ENCODE data around the gene ARID1B.

Gene ARID1B

DNA sequence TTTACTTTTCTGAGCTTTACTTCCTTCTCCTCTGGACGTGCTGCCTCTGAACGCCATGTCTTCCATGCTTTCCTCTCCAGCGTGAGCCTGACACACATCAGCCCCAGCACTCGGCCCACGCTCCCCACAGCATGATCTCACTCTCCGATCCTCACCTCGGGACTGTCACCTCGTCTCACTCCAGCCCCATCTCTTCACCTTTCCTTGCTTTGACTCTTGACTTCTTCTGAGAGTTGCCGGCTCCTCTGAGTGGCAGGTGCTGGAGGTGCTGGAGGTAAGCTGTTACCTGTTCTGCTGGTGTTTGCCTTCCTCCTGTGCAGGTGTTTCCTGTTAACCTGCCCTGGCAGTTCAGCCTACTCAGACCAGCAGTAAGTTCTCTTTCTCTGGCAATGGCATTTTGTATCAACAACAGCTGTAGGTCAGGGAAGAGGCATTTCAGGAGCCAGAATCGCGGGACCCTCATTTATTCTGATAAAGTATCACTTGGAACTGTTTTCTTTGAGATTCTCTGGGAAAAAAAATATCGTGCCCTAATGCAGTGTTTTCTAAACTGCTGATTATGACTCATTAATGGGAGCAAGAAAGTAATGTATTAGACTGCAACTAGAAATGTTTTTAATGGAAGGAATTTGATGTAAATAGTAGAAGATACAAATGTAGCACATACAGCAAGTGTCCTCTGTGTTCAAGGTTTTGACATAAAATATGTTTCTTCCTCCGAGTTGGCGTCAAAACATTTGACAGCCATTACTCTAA, 106.5 kb downstream of the ARID1B start:
- no peak for DNase-seq

DNA sequence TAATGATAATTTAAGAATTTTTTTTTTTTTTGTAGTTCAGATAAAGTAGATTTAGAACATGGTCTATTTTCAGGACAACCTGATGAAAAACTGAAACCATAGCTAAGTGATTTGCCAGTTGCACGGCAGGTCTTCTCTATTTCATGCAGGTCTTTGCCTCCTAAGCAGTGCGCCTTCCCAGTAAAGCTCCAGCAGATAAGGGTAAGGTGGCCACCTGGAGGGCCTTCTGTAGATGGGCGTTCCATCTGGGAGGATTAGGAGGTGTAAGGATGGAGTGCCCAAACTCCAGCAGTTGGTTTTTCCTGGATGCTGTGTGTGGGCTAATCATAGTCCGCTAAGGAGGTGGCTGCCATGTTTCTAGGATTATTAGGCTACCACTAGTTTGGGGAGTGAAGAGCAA, 107.1 kb downstream of the ARID1B start:
- DNase-seq: no peak

DNA sequence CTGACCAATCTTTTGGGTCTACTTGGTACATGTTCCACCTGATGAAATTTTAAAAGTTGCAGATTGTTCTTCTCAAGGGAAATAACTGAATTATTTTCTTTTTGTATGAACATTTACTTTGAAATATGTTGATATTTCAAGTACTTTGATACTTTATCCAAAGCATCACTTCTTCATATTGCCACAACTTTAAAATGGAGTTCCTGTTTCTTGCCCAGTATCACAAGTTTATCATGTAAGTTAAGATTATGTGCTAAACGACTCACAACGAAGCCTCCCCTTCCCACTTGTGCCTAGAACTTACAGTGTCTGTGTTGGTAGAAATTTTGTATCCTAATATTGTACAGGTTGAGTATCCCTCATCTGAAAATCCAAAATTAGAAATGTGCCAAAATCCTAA, 108.4 kb downstream of the ARID1B start:
- no peak for DNase-seq

DNA sequence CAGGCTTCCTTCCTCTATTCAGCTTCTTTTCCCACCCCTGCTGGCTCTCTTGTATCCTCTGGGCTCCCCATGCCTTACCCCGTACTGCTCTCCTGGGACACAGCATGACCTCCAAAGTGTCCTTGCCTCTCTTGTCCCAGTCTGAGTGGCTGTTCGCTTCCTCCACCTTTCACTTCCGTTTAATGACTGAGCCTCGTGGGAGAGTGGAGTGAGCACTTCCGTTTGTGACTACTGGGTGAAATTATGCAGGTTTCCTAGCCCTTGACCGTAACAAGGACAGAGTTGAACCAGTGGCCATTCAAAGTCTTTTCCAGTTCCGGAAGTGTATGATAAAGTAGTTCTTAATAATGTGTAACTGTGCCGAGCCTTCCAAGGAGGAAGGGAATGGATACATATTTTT, 109.2 kb downstream of the ARID1B start:
- no peak for DNase-seq

DNA sequence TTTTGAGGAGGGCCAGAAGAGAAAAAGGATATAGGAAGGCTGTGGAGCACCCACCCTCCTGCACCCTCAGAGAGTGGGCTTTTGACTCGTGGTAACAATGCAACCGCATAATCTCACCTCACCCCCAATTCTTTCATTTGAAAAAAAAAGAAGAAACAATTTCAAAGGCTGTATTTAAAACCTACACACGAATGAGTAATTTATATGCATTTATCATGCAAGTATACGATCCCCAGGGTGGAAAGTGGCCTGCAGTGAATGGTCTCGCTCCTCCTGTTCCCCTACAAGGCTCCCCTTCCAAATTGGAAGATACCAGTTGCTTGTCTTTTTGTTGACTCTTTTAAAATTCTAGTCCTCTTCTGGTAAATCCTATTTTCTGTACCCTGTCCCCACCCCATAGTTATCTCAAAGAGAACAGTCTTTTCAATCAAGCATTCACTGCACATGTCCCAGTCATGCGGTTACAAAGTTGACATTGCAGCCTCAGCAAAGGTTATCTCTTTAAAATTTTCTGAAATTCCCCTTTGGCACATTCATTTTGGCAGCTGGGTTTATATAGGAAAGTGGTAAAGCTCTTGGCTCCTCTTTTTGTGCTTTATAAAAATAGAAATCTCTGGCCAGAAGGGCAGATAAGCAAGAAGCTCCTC, 110.6 kb downstream of the ARID1B start:
- no peak for DNase-seq

DNA sequence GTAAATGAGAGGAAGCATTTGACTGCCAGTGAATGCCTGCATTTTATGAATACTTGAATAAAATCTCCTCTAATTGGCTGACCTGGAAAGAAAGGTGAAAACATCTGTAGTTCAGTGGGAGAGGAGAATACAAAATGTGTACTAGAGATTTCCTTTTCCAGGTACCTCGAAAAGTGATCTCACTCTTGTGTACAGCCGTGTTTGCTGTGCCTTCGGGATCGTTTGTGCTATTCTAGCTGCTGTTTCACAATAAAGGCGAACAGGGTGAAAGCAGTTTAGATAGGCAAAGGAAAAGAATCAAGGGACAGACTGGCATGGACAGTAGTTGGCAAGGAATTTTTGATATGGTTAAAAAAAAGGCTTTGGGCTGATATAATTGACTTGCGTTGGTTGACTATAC, 112.3 kb downstream of the ARID1B start:
- DNase-seq: no peak

DNA sequence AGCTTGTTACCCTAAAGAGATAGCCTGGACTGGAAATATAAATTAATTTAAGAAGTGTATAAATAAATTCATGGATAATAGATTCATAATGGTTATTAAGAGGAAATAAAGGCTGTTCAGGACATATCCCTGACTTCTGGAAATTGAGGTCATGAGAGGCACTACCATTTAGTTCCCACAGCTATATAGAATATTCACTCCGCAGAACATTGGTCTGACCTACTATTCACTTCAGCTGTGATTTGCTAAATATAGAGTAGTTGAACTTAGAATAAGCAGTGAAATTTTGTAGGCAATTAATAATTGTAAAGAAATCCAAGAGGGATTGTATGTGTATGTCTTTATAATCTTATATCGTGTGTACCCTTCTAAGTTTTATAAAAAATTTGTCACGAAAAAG, 112.8 kb downstream of the ARID1B start:
- no peak for DNase-seq

DNA sequence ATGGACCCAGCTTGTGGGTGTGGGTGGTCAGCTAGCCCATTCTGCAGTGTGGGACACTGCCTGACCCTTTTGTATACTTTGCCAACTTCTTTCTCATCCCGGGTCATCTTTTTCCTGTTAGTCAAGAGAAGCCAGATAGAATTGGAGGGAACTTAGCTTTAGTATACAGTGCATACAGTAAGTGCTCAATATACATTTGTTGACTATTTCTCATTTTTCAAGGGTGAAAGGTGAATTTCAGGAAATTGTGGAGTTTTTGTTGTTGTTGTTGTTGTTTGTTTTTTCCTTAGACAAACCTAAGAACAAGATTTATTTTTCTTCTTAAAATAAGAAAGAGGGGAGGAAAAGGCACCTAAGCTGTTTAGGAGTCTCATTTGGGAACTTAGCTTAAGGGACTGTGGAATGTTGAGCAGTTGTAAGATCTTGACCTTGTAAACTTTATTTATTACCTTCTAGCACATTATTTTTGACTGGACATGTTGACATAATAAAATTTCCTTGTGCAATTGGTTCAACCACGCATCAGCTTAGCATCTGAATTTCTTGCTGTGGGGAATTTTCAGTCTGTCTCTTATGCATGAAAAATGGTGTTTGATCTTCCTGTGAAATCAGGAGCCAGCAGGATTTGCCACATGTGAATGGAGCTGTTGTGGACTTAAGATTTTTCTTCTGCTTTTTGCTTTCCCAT, 113.6 kb downstream of the ARID1B start:
- DNase-seq: no peak

DNA sequence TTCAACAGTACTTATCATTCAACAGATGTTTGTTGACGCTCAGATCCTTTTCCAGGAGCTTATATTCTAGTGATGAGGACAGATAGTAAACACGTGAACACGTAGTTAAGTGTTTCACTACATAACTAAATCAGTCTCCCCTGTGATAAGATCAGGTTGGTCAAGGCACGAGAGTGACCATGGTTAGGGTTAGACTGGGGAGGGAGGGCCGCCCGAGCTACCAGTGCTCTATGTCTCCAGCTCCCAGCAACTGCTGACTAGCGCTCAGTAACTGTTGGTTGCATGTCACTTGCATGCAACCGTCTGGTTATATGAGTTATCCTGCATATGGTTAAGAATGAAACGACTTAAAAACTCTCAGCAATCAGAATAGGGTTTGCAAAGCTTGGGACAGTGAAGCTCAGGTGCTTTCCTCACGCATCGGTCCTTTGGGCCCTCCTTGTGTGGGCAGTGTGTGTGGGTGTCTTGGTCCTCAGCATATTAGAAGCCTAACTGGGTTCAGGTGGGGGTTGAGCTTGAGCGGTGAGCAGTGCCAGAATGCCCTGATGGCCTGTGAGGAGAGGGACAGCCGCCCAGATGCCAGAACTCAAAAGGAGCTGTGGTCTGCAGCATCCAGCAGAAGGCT, 120.8 kb downstream of the ARID1B start:
- DNase-seq: no peak

DNA sequence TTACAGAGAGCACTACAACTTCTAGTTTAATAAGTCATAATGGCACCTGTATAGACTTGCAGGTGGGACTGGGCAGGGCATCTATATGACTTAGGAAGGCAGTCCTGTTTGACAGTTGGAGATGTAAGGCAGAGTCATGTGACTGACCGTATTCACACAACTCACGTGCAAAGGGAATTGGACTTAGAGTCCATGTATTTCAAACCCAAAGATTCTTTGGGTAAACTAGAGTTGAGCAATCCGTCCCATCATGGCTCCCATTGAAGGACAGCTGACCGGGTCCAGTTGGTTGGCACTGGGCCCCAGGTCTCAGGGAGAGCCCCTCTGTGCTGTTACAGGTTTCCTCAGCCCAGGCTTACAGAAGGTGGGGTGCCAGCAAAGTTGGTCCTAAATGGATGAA, 121.9 kb downstream of the ARID1B start:
- no peak for DNase-seq

DNA sequence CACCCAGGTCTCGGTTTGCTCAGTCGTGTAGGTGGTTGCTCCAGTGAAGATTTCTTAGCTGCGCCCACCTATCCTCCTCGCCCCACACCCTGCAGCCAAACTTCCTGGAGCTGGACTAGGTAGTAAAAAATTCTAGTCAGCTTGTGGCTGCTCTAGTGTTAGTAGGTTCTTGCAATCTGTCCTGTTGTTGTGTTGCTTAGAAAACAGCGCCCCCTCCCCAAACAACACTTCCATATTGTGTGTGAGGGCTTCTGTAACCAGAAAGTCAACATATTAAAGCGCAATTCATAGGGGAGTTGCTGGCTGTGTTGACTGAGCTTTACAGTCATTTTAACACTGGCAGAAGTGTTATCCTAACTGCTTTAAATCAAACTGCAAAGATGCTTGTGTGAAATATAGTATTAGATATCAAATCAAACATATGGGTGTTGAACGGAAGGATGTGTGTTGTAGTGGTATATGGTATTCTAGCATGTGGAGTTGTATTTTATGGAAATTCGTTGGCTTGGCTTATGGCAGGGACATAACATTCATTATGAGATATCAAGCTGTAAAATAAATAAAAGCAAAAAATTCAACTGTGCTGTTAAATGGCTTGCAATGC, 122.5 kb downstream of the ARID1B start:
- no peak for DNase-seq

DNA sequence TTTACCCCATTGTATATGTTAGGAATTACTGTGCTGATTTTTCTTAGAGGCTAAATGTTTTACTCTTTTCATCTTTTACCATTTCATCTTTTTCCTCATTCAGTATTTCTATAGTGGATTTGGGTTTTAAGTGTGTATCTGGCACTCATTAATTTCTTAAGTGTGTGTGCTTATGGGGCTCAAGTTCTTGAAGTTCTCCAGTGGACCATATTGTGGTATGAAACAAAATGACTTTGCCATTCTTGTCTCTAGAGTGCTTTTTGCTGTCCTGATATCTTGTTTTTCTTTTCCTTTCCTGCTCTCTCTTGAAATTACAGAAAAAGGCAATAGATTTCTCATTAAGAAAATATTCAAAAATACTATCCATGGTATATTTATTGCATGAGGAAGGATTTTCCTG, 123.1 kb downstream of the ARID1B start:
- DNase-seq: no peak

DNA sequence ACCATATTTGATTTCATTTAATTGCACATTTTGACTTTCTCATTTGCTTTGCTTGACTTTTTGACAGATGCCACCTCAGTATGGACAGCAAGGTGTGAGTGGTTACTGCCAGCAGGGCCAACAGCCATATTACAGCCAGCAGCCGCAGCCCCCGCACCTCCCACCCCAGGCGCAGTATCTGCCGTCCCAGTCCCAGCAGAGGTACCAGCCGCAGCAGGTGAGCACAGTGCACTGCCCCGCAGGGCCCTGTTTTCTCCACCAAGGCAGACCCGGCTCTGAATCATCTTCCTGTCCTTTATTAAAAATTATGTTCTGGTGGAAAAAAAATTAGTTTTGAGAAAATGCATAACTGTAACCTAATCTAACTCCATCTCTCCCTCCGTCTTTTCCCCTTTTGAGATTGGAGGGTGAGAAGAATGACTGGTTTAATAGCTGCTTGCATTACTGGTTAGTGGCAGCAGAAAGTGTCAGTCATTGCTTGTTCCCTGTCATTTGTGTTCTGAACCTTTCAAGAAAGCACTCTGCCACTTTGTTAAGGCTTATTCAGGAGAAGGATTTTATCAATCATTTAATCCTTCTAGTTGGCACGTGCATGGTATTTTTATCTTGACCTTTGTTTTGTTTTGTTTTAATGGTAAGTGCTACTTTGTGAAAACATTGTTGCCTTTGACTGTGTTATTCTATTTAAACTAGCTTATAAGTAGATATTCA, 124.3 kb downstream of the ARID1B start:
- DNase-seq: no peak

DNA sequence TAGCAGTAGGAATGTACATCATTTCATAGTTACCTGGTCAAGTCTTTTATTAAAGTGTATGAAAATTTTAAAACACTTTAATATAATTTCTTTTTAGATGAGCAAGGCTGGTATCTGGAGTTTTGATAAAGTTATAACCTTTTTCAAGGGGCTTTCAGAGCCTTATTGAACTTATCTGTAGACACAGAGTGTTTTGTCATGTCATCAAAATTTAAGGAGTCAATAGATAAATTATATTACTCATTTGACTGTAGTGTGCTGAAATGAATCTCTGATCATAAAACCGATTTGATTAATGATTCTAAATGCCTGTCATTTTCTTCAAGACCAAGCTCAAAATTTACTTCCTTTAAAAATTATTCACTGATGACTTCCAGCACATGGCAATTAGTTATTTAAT, 125.6 kb downstream of the ARID1B start:
- no peak for DNase-seq

DNA sequence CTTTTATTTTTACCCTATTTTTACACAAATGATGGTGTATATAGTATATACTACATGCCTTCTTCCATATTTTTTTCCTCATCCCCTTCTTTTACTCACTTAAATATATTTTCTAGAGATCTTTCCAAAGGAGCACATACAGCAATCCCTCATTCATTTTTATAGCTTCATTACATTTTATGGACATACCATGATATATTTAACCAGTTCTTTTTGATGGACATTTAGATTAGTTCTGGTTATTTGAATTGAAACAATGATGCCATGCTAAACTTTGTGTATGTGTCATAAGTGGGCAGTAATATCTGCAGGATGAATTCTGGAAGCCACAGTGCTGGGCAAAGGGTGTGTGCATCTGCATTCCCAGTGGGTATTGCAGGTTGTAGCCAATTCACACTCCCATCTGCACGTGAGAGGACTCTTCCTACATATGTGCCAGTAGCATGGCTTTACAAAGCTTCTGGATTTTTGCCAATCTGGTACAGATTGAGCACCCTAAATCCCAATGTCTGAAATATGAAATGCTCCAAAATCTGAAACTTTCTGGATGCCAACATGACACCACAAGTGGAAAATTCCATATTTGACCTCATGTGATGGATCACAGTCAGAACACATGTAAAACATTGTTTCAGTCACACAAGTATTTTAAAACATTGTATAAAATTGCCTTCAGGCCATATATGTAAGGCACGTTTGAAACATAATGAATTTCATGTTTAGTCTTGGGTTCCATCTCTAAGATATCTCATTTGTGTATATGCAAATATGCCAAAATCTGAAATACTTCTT, 127.2 kb downstream of the ARID1B start:
- no peak for DNase-seq

DNA sequence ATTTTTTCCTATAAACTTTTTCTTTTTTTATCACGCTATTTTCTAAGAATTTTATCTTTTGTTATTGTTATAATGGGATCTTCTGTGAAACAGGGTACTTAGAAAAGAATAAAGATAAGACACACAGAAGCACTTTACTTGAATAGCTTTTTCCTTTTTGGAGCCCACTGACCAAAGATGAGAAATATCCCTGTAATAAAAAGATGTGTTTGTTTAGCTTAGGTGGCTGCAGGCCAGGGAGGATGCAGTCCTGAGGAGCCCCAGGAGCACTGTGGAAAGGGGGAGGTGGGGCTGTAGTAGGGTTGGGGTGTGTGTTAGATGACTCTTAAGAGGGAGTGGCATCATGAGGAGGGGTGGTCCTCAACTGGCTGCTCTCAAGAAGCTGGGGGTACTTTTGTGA, 128.6 kb downstream of the ARID1B start:
- no peak for DNase-seq

DNA sequence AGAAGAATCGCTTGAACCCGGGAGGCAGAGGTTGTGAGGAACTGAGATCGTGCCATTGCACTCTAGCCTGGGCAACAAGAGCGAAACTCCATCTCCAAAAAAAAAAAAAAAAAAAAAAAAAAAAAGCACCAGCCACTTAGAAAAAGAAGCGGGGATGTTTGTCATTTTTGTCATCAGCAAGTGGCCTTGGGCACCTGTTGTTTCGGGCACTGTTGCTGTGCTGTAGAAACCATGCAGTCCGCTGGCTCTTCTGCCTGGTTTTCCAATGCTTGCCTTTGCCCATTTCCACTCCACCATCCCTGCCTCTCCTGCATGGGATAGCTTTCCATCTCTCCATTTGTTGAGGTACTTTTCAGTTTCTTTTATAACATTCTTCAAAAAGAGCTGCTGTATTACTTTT, 129.3 kb downstream of the ARID1B start:
- DNase-seq: no peak

DNA sequence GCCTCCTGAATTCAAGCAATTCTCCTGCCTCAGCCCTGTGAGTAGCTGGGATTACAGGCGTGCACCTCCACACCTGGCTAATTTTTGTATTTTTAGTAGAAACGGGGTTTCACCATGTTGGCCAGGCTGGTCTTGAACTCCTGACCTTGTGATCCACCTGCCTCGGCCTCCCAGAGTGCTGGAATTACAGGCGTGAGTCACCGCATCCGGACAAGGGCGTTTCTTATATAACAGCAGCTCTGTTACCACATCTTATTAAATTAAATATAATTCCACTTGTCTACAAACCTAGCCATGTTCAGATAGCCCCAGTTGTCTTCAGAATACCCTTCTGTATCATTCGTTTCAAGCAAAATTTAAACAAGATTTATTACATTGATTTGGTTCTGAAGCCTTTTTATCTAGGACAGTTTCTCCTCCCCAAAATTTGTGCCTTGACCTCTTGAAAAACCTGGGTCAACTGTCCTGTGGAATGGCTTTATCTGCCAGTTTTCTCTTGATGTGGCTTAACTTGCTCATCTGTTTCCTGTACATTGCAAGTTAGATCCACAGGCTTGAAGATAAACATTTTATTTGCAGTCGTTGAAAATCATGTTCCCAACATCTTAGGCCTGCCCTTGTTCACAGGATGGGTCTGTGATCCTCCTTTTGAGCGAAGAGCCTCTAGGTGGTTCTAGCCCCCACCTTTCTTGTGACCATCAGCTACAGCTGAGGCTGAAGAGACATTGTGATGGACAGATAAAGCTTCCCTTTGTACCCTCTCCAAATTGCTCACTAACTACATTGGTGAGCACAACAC, 132.2 kb downstream of the ARID1B start:
- no peak for DNase-seq

DNA sequence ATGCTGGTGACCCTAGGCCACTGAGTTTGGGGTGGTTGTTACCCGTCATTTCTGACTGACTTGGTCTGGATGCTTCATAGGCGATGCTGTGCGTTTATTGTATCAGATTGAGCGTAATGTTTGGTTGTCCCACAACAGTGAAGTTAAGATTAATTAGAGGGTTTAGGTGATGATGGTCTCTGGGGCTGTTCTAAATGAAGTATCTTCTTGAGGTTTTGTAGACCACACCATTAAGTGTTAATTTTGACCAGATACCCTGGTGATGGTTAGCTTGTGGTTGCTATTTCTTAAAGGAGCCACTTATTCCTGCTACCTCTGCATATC, 132.8 kb downstream of the ARID1B start:
- DNase-seq: no peak

DNA sequence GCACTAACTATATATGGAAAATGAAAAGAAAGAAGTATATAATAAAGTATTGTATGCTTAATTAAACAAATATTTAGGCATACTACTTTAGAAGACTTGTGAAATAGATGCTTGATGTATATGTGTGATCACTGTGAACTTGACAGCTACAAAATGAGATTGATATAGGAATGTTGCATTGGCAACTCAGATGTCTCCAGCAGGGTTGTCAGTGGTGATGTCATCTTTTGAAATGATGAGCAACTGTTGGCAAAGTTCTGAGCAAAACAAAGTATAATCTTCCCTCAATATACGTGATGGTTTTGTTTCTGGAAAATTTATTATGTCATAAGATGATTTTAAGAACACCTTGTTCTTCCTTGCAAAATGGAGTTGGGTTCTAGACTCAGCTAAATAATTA, 133.8 kb downstream of the ARID1B start:
- no peak for DNase-seq

DNA sequence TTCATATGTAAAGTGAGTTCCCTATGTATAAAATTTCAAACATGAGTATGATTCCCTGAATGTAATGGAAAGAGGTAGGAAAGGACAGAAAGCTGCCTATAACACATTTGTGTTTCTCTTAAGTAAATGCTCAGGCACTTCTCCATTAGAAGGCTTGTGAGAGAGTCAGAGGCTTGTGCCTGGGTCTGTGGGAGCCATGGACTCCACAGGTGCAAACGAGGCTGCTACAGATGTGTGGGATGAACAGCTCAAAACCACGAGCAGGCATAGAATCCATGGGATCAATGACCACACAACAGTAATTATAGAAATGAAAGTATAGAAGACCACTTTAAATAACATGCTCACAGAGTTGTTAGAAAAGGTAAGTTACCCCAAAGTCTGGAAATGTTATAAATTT, 134.4 kb downstream of the ARID1B start:
- no peak for DNase-seq
